Effector memory CD4-positive, alpha-beta T cell (primary cell): ENCODE data around the gene STRBP.
"Not testable (repeated sequence)": the region's sequence is repeated elsewhere in the genome, so short reads cannot be mapped to it uniquely, and the experiment has no call there.

Experiments used
- DNase-seq, 3 donors: peaks; one replicate each; pipeline ENCODE4 v3.0.0-alpha.2; 2020
- H3K27ac ChIP-seq: 2 replicates; pipeline ENCODE4 v1.7.0; 2013; ENCODE audit warnings: mild to moderate bottlenecking, low read length, moderate library complexity; ENCODE audit not compliant: insufficient read depth, poor library complexity, severe bottlenecking
- H3K27me3 ChIP-seq: replicated peaks from 2 replicates; pipeline ENCODE4 v1.7.0; 2013; ENCODE audit warnings: mild to moderate bottlenecking, low read length; ENCODE audit not compliant: insufficient read depth, control insufficient read depth, poor library complexity, severe bottlenecking
- H3K36me3 ChIP-seq: 2 replicates; pipeline ENCODE4 v1.7.0; 2013; ENCODE audit warnings: mild to moderate bottlenecking, low read length, moderate library complexity; ENCODE audit not compliant: control insufficient read depth, insufficient read depth
- H3K4me1 ChIP-seq: 2 replicates; pipeline ENCODE4 v1.7.0; 2013; ENCODE audit warnings: low read length, mild to moderate bottlenecking; ENCODE audit not compliant: control insufficient read depth, insufficient read depth, poor library complexity, severe bottlenecking
- H3K4me3 ChIP-seq: 2 replicates; pipeline ENCODE4 v1.7.0; 2013; ENCODE audit warnings: low read length, low read depth, mild to moderate bottlenecking; ENCODE audit not compliant: insufficient read depth, poor library complexity, severe bottlenecking
- H3K9me3 ChIP-seq: 2 replicates; pipeline ENCODE4 v1.7.0; 2013; ENCODE audit warnings: mild to moderate bottlenecking, low read length, moderate library complexity; ENCODE audit not compliant: control insufficient read depth

The STRBP gene

DNA sequence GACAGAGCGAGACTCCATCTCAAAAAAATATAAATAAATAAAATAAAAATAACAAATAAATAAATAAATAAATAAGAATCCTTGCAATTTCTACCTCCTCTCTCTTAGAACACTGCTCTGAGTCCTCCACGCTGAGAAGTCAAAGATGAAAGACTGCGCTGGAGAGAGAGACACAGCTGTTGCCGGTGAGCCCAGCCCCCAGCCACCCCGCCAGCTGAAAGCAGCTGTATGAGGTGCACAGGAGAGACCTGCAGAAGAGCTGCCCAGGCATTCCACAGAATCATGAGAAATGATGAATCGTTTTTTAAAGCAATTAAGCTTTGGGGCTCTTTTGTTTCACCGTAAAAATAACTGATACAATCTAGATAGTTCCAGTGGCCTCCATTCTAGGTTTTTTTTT, 16.3 kb upstream of the STRBP start:
- H3K36me3 ChIP-seq = no peaks in the 10 kb centered on the region
- no peak overlapping the region for H3K4me3 ChIP-seq
- no peaks in the 10 kb centered on the region for H3K4me1 ChIP-seq
- no peak for DNase-seq
- no peaks in the 10 kb centered on the region for H3K9me3 ChIP-seq
- H3K27ac ChIP-seq = no peak overlapping the region
- no peaks in the 10 kb centered on the region for H3K27me3 ChIP-seq

DNA sequence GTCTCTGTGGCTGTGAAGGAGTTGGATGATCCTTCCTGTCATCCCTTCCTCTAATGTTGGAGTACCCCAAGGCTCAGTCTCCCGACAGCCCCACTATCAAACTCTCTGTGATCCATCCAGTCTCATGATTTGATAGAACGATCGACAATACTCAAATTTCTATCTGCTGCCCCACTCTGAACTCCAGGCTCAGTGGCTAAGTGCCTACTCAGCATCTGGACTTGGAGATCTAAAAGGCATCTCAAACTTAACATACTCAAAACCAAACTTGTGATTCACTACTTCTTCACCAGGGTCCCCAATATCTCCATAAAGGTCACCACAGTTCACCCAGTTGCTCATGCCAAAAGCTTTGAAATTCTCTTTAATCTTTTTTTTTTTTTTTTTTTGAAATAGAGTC, 15.1 kb upstream of the STRBP start:
- H3K27me3 ChIP-seq = no peaks in the 10 kb centered on the region
- H3K27ac ChIP-seq = no peak overlapping the region
- no peaks in the 10 kb centered on the region for H3K4me1 ChIP-seq
- DNase-seq = no peak
- no peak overlapping the region for H3K4me3 ChIP-seq
- no peaks in the 10 kb centered on the region for H3K9me3 ChIP-seq
- no peaks in the 10 kb centered on the region for H3K36me3 ChIP-seq

DNA sequence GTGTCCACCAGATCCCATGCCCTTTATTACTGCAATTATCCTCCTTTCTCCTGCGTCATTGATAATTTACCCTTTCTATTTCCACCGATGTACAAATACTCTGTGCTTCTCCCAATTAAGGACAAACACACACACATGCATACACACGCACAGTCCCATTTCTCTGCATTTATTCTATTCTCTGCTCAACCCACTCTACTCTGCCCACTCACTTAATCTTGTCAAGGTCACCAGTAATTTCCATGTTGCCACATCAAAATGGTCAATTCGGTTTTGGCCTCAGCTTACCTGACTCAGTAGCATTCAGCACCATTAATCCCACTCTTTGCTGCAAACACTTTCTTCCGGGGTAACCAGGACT, 14.6 kb upstream of the STRBP start:
- no peak overlapping the region for H3K27ac ChIP-seq

DNA sequence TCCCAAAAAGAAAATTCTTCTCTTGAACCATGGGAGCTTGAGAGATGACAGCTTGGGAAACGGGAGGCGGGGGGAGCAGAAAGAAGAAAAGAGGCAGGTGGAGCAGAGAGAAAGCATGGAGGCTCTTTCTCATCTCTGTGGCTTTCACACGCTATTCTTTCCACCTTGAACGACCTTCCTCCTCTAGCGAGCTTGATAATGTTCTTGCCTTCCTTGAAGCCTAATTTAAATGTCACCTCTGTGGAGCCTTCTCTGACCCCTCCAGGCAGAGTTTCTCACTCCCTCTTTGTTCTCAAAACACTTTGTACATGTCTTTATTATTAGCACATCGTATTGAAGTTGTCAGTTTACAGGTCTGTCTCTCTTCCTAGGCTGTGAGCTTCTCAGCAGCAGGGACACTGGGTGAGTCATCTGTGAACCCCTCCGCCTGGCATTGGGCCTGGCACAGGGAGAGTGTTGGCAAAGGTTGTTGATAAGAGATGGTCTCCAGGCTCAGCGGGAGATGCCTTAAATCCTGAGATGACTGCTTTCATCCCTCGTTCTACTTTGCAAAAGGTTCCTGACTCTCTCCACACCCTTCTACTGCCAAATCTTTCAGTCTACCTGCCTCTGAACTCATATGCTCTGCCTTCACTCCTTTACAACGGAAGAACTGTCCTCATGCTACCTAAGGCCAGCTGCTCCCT, 14.1 kb upstream of the STRBP start:
- no peaks in the 10 kb centered on the region for H3K9me3 ChIP-seq
- H3K4me3 ChIP-seq = no peak overlapping the region
- no peak for DNase-seq
- H3K4me1 ChIP-seq = no peaks in the 10 kb centered on the region
- H3K36me3 ChIP-seq = no peaks in the 10 kb centered on the region
- no peak overlapping the region for H3K27ac ChIP-seq
- no peaks in the 10 kb centered on the region for H3K27me3 ChIP-seq

More for the DNA sequence above, 14.6 kb upstream of the STRBP start:
- no peak for DNase-seq
- no peaks in the 10 kb centered on the region for H3K36me3 ChIP-seq
- no peaks in the 10 kb centered on the region for H3K9me3 ChIP-seq
- no peaks in the 10 kb centered on the region for H3K27me3 ChIP-seq
- no peaks in the 10 kb centered on the region for H3K4me1 ChIP-seq
- H3K4me3 ChIP-seq = no peak overlapping the region

DNA sequence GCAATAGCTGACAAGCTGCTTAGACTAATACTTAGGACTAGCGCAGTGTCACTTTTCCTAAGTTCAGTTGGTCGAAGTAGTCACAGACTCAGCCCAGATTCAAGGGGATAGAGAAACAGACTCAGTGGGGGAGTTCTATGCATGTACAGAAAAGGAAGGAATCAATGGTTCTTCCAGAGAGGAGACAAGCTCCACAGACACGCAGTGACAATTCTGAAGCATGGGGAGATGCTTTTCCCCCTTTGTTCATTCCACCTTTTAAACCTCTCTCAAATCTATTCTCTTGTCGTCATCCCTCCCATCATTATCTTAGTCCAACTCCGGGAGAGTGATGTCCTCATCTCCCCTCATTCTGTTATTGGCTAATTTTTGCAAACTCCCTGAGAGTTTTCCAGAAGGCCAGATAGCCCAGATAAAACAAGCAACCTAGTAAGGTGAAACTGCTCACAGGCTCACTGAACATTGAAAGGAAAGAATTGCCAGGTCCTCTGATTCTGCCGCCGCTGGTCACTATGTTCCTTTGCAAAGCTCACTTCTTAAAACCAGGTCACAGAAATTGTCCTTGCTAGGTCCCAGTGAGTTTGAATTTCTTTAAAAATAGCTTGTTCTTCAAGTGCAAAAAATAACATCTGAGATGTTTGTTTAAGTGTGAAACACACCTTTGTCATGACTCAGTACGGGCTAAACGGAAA, 13.4 kb upstream of the STRBP start:
- H3K9me3 ChIP-seq = no peaks in the 10 kb centered on the region
- no peaks in the 10 kb centered on the region for H3K4me1 ChIP-seq
- H3K27me3 ChIP-seq = no peaks in the 10 kb centered on the region
- no peak for DNase-seq
- no peak overlapping the region for H3K27ac ChIP-seq
- no peaks in the 10 kb centered on the region for H3K36me3 ChIP-seq
- no peak overlapping the region for H3K4me3 ChIP-seq

DNA sequence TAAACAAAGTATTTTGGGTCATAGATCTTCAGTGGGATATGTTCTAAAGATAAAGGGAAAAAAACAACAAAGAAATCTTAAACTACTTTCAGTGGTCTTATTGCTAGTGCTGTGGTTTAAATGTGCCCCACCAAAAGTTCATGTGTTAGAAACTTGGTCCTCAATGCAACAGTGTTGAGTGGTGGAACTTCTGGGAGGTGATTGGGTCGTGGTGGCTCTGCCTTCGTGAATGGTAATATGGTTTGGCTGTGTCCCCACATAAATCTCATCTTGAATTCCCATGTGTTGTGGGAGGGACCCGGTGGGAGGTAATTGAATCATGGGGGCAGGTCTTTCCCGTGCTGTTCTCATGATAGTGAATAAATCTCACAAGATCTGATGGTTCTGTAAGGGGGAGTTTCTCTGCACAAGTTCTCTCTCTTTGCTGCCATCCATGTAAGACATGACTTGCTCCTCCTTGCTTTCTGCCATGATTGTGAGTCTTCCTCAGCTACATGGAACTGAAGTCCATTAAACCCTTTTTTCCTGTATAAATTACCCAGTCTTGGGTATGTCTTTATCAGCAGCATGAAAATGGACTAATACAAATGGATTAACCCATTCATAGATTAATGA, 10.6 kb upstream of the STRBP start:
- not testable (repeated sequence) for H3K27me3 ChIP-seq, H3K36me3 ChIP-seq, H3K27ac ChIP-seq, H3K4me1 ChIP-seq, DNase-seq, H3K9me3 ChIP-seq, H3K4me3 ChIP-seq

DNA sequence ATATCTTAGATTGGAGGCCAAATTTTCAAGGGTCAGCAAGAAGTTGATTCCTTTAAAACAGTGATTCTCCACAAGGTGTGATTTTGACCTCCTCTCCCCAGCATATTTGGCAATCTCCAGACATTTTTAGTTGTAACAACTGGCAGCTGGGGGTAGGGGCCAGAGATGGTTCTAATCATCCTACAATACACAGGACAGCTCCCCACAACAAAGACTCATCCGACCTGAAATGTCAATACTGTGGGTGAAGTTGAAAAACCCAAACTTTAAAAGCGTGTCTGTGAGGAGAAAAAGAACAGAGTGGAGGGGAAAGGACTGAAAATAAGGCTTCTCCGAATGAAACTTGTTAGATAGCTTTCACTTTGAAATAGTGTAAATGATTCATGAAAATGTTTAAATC, 10.0 kb upstream of the STRBP start:
- no peaks in the 10 kb centered on the region for H3K4me1 ChIP-seq

DNA sequence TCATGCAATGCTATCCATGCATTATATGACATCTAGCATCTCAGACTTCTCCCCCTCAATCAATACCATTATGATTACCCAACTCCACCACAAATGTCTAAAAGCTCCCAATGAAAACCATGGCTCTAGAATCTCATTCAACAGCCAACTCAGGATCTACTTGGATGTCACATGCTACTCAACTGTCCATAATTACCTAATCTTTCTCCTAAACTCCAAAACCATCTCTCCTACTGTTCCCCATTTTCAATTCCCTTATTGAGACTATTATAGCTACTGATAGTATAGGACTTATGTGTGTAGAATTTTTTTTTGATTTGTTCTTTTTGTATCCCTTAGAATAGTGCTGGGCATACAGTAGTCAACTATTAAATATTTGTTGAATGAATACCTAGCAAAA, 8.2 kb upstream of the STRBP start:
- H3K4me1 ChIP-seq = no peaks in the 10 kb centered on the region
- H3K27me3 ChIP-seq = no peaks in the 10 kb centered on the region
- no peak overlapping the region for H3K27ac ChIP-seq
- no peak overlapping the region for H3K4me3 ChIP-seq
- H3K36me3 ChIP-seq = no peaks in the 10 kb centered on the region
- no peak for DNase-seq
- no peaks in the 10 kb centered on the region for H3K9me3 ChIP-seq

More for the DNA sequence above, 10.0 kb upstream of the STRBP start:
- no peaks in the 10 kb centered on the region for H3K36me3 ChIP-seq
- H3K4me3 ChIP-seq = no peak overlapping the region
- DNase-seq = no peak
- H3K27me3 ChIP-seq = no peaks in the 10 kb centered on the region
- H3K27ac ChIP-seq = no peak overlapping the region
- H3K9me3 ChIP-seq = no peaks in the 10 kb centered on the region

DNA sequence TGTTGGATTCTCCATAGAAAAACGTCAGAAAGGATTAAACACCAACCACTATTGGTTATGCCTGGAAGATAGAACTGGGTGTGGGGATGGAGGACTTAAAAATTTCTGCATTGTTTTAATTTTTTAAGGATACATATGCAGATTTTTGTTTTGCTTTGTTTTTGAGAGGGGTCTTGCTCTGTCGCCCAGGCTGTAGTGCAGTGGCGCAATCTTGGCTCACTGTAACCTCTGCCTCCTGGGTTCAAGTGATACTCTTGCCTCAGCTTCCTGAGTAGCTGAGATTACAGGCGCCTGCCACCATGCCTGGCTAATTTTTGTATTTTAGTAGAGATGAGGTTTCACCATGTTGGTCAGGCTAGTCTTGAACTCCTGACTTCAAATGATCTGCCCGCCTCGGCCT, 2.7 kb upstream of the STRBP start:
- not testable (repeated sequence) for H3K4me3 ChIP-seq, H3K27me3 ChIP-seq, H3K9me3 ChIP-seq, DNase-seq, H3K36me3 ChIP-seq, H3K27ac ChIP-seq
- peaks cover 13% of the 10 kb centered on the region for H3K4me1 ChIP-seq

DNA sequence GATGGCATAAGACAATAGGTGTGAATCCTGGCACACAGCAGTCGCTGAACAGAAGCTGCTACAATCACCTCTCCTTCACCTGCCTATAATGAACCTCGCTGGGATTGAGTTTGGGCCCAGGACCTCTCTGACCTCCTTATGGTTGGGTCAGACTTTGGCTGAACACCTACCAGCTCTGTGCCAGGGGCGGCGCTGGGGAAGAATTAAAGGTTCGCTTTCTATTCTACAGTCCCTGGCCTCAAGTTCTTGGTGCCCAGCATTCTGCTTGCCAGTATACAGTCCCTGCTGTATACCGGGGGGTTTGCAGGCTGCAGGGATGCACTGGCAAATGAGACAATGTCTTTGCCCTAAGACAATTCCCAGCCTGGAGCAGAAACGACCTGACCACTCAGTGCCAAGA, 895 bp upstream of the STRBP start:
- H3K4me3 ChIP-seq = peak overlapping the region; percentile 76
- peak overlapping the region; percentile 66 for H3K27ac ChIP-seq
- no peaks in the 10 kb centered on the region for H3K9me3 ChIP-seq
- no peak for DNase-seq
- H3K36me3 ChIP-seq = no peaks in the 10 kb centered on the region
- H3K27me3 ChIP-seq = no peaks in the 10 kb centered on the region
- H3K4me1 ChIP-seq = peaks cover 13% of the 10 kb centered on the region
